ENCODE measurements around the gene CPT2.

DNA sequence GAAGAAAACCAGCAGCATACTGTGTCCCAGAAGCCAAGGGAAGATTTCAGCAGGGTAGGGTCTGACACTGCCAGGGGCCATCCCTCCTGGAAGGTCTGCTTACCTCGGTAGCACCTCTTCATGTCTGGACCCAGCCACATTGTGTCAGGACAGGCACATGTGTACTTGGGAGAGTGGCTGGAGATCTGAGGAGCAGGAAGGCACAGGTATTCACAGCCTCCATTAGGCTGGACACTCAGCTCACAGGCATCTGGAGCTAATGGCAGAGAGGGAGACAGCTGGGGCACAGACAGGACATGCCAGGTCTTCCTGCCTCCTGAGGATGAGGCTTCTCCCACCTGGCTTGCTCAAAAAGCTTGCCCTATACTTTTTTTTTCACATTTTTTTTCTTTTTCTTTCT lies 61.6 kb downstream of the CPT2 start:
- TF ChIP-seq, protein P1, sequence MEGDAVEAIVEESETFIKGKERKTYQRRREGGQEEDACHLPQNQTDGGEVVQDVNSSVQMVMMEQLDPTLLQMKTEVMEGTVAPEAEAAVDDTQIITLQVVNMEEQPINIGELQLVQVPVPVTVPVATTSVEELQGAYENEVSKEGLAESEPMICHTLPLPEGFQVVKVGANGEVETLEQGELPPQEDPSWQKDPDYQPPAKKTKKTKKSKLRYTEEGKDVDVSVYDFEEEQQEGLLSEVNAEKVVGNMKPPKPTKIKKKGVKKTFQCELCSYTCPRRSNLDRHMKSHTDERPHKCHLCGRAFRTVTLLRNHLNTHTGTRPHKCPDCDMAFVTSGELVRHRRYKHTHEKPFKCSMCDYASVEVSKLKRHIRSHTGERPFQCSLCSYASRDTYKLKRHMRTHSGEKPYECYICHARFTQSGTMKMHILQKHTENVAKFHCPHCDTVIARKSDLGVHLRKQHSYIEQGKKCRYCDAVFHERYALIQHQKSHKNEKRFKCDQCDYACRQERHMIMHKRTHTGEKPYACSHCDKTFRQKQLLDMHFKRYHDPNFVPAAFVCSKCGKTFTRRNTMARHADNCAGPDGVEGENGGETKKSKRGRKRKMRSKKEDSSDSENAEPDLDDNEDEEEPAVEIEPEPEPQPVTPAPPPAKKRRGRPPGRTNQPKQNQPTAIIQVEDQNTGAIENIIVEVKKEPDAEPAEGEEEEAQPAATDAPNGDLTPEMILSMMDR (conservative IDR thresholded peaks at IDR 0.05 in 1 of 2, IDR thresholded peaks at IDR 0.05 in 1 of 2; ENCODE audit: low read depth in 1 of 2, low read length in 2 of 2), result no peak
- TF ChIP-seq EZH2 (IDR thresholded peaks at IDR 0.05; ENCODE audit: low read length, missing control alignments), result no peak
